ENCODE data around the gene LRFN3.
"Not testable (repeated sequence)": the region's sequence is repeated elsewhere in the genome, so short reads cannot be mapped to it uniquely, and the experiment has no call there.

Gene LRFN3, protein sequence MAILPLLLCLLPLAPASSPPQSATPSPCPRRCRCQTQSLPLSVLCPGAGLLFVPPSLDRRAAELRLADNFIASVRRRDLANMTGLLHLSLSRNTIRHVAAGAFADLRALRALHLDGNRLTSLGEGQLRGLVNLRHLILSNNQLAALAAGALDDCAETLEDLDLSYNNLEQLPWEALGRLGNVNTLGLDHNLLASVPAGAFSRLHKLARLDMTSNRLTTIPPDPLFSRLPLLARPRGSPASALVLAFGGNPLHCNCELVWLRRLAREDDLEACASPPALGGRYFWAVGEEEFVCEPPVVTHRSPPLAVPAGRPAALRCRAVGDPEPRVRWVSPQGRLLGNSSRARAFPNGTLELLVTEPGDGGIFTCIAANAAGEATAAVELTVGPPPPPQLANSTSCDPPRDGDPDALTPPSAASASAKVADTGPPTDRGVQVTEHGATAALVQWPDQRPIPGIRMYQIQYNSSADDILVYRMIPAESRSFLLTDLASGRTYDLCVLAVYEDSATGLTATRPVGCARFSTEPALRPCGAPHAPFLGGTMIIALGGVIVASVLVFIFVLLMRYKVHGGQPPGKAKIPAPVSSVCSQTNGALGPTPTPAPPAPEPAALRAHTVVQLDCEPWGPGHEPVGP
- total RNA-seq = 7.1 to 10.0 (median 9.9) reads per million in 4 donors

DNA sequence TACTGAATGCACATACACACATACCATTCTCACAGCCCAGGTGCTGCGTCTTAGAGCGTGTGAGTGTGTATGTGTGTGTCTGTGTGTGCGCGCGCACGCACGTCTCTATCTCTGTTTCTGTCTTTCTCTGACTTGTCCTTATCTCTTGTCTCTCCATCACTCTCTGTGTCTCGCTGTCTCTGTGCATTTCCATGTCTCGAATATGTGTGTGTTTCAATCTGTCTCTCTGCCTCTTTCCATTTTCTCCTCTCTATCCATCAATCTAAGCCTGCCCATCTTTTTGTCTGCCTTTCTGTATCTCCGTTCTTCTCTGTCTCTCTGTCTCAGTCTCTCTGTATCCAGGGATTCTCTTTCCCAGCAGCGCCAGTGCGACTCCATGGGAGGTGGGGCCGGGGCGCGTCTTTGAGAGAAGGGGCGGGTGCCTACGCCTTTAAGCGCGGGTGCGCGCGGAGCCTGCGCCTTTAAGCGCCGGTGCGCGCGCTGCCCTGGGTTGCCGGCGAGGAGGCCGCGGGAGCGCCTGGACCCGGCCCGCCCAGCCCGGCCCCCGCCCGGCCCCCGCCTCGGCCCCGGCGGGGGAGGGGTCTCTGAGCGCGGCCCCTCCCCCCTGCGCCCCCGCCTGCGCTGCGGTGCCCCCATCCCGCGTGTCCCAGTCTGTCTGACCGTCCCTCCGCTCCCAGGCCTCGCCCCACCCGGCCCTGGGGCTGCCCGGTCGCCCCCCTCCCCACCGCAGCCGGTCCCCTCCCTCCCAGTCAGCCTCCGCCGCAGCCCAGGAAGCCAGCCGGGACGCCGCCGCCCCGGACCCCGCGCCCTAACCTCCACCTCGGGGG is at the start of gene LRFN3:
LRFN3 (plus strand) TSS at position 464 of the 827 bp plus-strand sequence. CDS start 3,052 bp downstream, outside the sequence.
- peak in 3 of 5 donors; percentile 35 to 67 (median 45) for DNase-seq

DNA sequence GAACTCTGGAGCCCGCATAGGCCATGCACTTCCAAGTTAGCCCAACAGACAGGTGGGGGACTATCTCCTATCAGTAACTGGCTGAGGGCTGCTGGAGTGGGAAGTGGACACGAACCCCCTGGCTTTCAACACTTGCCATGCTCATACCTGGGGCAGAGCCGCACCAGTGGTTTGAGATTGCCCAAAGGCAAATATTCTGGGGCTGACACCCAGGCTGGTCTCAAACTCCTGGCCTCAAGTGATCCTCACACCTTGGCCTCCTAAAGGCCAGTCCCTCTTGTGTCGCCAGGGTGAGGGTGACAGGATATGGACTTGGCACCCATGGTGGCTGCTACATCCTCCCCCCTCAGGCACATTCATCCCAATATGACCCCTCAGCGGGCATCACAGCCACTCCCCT is 49.0 kb upstream of the LRFN3 start:
- DNase-seq = no peak

DNA sequence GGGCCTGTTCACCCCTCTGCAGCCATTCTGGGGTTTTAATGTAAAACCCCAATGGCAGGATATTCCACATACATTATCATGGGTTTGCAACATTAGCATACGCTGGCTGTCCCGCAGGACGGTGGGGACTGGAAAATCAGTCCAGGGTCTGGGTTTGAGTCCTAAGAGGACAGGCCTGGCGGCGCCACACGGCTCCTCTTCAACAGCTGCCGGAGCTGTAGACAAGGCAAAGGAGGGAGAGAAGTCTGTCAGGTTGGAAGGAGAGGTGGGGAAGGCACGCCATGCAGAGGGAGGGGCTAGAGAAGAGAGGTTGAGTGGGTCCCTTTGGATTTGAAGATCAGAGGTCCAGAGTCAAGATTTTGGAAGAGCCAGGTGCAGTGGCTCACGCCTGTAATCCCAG is 47.8 kb upstream of the LRFN3 start:
- DNase-seq = no peak

DNA sequence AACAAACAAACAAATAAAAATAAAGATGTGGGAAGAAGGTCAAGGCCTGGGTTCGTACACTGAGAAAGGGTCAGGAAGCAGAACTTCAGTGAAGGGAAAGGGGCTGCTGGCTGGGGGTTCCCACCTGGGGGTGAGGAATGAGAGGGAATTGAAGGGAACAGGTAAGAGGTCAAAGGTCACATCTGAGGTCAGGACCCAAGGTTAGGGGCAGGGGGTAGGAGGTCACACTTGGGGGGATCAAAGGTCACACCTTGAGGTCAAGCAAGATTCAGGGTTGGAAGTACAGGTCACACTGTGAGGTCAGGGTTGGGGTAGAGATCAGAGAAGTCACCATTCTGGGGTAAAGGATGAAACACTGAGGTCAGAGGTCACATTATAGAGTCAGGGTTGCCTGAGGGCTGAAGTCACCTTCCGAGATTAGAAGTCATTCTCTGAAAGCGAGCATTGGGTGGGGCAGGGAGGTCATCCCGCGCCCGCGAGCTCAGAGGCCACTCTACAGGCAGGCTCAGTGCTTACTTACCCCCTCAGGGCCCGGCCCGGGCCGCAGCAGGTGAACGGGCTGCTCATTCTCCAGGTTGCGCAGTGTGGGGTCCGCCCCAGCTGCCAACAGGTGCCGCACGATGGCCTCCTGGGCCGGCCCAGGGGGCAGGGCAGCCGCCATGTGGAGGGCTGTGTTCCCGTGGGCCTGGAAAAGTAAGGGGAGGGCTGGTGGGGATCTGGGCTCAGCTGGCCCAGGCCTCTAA is 46.6 kb upstream of the LRFN3 start:
- DNase-seq = no peak

DNA sequence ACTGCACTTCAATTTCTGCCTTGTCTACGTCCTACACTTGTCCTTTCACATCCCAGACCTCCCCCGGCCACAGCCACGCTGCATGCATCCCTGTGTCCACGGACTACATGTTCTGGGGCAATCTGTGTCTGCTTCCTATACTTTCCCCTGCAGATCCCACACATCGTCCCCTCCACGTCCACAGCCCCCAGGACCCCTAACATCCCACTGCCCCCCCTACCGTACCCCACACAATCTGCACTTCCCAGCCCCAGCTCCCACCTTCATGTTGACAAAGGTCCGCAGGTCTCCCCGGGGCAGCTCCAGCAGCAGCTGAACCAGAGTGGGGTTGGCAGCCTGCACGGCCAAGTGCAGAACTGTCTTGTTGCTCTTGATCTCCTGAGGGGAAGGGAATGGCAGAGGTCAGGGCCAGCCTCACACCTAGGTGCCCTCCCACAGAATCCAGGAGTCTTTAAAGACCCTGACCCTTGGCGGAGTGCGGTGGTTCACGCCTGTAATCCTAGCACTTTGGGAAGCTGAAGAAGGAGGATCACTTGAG is 46.0 kb upstream of the LRFN3 start:
- no peak for DNase-seq

DNA sequence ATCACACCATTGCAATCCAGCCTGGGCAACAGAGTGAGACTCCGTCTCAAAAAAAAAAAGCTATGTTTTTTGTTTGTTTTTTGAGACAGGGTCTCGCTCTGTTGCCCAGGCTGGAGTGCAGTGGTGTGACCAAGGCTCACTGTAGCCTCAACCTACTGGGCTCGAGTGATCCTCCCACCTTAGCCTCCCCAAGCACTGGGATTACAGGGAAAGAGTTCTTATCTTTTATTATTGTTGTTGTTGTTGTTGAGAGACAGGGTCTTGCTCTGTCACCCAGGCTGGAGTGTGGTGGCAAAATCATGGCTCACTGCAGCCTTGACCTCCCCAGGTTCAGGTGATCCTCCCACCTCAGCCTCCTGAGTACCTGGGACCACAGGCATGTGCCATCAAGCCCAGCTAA is 44.4 kb upstream of the LRFN3 start:
- DNase-seq = not testable (repeated sequence)

DNA sequence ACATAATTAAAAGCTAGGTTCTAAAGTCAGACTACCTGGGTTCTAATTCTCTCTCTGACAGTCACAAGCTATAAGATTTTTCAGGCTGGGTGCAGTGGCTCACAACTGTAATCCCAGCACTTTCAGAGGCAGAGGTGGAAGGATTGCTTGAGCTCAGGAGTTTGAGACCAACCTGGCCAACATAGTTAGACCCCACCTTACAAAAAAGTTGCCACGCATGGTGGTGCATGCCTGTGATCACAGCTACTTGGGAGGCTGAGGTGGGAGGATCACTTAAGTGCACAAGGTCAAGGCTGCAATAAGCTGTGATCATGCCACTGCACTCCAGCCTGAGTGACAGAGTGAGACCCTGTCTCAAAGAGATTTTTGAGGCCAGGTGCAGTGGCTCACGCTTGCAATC is 41.8 kb upstream of the LRFN3 start:
- no peak for DNase-seq

DNA sequence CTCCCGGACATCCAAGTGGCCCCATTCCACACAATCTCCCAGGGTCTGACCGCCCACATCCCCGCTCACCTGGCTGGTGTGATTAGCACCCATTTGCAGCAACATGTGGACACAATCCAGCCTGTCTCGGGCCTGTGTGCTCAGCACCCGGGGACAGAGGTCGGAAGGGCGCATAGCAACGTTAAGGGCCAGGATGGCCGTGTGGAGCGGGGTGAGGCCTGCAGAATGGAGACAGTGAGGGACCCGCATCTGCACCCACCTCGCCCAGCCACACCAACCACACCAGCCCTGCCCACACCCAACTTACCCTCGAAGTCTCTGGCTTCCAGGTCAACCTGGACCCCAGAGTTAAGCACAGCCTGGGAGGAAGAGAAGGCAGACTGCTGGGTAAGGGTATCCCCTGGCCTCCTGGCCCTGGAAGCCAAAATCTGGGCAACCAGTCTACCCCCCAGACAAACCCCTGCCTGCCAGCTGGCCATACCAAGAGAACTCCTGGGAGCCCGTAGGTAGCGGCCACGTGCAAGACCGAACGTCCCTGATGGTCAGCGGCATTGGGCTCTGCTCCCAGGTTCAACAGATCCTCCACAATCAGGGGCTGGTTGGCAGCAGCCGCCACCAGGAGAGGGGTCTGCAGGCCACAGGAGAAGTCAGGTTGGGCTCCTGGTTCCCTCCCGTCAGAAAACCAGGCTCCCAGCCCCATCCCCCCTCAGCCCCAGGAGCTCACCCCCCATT is 40.1 kb upstream of the LRFN3 start:
- DNase-seq = no peak

DNA sequence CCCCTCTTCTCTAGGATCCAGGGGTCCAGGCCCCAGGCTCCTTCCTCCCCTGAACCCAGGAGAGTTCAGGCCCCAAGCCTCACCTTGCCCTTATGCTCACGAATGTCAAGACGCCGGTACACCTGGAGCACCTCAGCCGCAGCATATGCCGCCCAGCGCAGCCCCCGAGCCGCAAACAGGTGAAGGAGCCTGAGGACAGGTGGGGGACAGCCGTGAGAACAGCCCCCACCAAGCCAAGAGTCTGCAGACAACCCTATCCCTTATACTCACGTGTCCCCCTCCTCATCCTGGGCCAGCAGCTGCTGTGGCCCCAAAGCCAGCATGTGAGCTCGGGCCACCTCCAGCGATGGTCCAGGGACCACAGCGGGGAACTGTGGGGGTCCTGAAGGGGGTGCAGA is 39.5 kb upstream of the LRFN3 start:
- no peak for DNase-seq

DNA sequence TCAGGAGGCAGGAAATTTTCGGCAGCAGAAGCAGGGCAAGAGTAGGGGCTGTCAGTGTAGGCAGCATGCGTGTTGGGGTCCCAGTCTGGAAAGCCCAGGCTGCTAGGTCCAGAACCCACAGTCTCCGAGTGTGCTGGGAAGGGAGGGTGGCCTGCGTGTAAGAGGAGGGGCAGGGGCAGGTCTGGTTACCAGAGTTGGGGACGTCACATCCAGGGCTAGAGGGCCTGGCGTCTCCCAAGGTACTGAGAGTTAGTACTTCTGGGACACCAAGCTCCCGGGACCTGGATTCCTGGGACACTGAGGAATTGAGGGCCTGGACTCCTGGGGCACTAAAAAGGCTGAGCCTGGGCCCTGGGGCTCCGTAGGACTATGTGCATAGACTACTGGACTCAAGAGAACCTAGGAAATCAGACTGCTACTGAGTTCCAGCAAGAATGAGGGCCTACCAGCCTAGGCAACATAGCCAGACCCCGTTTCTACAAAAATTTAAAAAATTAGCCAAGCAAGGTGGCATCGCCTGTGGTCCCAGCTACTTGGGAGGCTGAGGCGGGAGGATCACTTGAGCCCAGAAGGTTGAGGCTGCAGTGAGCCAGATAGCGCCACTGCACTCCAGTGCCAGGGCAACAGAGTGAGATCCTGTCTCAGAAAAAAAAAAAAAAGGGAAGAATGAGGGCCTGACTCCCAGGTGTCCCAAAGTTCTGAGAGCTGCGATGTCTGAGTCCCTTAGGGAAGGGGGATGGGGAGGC is 38.3 kb upstream of the LRFN3 start:
- DNase-seq = no peak

DNA sequence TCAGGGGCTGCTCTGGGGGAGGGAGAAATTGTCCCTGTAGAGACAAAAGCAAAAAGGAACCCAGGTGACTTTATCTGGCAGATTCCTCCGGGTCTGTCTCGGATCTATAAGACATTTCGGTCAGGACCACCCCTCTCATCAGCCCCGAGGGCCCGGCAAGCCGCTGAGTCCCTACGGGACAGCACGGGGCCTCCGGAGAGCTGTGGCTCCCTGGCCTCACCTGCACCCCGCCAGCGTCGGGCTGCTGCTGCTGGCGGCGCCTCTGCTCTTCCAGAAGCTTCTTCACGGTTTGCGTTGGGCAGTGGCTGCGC is 37.7 kb upstream of the LRFN3 start:
- no peak for DNase-seq

DNA sequence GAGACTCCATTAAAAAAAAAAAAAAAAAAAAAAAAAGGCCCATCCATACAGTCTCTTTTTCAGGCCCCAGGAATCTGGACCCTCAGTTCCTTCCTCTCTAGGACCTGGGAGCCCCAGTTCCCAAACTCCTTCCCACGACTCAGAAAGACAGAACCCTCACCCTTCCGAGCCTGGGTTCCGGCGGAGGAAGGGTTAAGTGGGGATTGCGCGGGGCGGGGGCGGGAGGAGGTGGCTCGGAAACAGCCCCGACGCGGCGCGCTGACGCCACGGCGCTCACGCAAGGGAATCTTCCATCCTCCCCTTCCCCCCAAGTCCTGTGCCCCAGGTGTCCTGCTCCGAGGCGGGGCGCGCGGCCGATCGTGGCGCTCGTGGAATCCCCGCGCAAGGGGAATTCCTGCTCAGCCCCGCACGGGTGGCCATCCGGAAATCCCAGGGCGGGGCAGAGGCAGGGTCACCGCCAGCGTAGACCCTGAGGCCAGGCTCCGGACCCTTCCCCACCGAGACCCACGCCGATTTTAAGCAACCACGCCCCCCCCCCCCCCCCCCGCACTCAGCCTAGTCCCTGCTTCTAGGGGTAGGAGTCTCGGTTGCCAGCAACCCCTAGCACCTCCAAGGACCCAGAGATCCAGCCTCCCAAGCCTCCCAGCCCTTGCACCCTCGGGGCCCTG is 36.5 kb upstream of the LRFN3 start:
- peak; percentile 79 to 92 (median 85) for DNase-seq

DNA sequence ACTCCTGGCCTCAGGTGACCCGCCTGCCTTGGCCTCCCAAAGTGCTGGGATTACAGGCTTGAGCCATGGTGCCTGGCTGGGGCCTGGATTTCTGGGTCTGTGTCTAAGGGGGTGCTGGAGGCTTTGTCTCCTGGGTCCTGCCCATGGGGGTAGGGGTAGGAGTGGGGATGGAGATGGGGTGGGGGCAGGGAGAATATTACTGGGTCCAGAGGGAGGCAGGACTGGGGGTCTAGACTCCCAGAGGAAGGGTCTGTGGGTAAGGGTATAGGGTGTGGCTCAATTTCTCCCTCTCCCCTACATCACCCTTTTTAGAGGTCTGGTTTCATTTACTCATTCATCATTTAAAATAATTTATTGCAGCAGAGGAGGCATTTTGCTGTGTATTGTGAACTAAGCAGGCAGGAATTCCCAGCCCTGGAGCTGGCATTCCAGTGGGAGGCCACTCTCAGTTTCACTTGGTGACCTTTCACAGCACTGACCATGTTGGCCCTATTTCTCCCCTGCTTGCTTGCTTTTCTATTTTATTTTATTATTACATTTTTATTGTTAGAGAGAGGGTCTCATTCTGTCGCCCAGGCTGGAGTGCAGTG is 35.0 kb upstream of the LRFN3 start:
- no peak for DNase-seq

DNA sequence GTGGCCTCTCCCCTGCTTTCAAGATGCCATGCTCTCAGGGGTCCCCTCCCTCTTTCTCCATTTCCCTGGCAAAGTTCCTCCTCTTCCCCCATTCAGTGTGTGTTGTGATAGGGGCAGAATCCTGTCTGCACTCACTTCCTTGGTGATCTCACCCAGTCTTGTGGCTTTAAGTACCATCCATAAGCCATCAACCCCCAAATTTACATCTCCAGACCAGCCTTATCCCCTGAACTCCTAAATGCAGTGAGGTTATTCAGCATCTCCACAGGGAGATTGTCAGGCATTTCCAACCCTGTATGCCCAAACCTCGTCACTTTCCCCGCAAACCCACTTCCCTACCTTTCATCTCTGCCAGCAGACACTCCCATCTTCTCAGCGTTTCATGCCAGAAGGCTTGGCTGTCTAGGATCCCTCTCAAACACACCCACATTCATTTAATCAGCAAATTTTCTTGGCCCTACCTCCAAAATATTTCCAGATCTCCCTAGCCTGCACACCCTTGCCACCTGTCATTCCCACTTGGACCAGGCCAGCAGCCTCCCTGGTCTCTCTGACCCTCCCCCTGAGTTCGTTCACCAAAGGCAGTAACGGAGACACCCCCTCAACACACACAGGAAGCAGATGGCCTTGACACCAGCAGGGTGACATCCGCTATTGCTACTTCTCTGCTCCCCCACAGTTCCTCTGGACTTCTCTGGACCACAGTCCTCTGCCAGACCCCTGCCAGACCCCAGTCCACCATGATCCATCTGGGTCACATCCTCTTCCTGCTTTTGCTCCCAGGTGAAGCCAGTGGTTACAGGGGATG is 34.1 kb upstream of the LRFN3 start, which contains the start of gene HCST:
HCST (plus strand) TSS at position 676 of the 808 bp plus-strand sequence; CDS start at position 741, 65 bp downstream.
- DNase-seq = peak; percentile 33 to 71 (median 51)

DNA sequence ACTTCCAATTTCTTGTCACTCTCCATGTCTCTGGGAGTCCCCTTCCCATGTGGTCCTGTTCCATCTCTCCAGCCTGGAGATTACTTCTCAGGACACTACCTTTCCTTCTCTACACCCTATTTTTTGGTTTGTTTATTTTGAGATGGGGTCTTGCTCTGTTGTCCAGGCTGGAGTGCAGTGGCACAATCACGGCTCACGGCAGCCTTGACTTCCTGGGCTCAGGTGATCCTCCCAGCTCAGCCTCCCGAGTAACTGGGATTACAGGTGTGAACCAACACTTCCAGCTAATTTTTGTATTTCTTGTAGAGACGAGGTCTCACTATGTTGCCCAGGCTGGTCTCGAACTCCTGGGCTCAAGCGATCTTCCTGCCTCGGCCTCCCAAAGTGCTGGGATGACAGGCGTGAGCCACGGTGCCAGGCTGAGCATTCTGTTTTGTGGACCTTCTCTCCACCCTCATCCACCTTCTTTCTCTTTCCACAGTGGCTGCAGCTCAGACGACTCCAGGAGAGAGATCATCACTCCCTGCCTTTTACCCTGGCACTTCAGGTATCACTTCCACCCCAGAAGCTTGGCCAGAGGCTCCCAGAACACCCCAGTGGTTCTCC is 33.2 kb upstream of the LRFN3 start:
- DNase-seq = no peak

DNA sequence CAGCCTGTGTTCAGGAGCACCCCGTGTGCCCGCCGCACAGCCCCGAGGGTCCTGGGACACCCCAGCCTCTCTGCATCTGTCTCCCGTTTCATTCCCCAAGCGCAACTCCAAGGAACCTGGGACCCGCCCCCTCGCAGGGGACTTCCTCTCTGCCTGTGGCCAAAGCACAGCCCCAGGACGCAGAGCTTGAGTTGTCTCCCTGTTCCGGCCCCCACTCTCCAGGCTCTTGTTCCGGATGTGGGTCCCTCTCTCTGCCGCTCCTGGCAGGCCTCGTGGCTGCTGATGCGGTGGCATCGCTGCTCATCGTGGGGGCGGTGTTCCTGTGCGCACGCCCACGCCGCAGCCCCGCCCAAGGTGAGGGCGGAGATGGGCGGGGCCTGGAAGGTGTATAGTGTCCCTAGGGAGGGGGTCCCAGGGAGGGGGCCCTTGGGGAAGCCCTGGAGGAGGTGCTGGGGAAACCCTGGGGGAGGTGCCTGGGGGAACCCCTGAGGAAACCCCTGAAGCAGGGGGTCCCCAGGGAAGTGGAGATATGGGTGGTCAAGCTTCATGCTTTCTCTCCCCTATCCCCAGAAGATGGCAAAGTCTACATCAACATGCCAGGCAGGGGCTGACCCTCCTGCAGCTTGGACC is 32.5 kb upstream of the LRFN3 start:
- DNase-seq = peak; percentile 78 to 97 (median 83)

DNA sequence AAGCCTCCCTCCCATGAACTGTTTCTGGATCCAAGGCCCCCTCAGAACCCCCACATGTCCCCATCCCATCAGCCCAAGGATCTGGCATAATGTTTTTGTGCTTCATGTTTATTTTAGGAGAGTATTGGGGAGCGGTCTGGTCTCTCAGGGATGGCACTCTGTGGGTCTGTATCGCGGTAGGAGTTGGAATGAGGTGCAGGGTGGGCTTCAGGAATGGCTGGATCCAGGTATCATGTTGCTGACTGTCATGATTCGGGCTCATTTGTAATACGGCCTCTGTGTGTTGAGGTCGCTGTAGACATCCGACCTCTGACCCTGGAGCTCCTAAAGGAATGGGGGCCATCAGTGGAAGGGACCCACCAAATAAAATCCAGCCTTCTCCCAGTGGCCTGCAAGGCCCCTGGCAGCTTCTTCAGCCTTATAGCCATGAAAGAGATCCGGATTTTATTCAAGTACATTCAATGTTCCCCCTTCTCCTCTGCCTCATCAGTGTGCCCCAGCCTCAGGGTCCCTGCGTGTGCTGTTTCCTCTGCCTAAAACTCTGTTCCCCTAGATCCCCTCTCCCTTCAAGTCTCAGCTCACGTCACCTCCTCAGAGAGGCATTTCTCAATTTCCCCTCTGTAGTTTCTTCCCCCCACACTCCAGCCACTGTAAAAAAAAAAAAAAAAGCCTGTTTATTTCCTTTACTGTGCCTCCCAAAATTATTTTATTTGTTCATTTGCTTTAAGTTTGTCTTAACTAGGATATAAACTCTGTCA is 31.7 kb upstream of the LRFN3 start:
- no peak for DNase-seq

All from T-helper 1 cell (primary cell).